HUES48 (cell line): ENCODE measurements around the gene INPP5A.

Experiments used
- H3K27ac ChIP-seq: one replicate; pipeline ENCODE4 v1.7.0; 2013; ENCODE audit warnings: low read depth, low read length, inconsistent platforms
- H3K27me3 ChIP-seq: 2 replicates; pipeline ENCODE4 v1.6.1; 2013; ENCODE audit warnings: mild to moderate bottlenecking, low read length; ENCODE audit not compliant: control insufficient read depth, insufficient read depth
- H3K36me3 ChIP-seq: 2 replicates; pipeline ENCODE4 v1.6.1; 2013; ENCODE audit warnings: low read length; ENCODE audit not compliant: control insufficient read depth, insufficient read depth
- H3K4me1 ChIP-seq: 2 replicates; pipeline ENCODE4 v1.6.1; 2013; ENCODE audit warnings: mild to moderate bottlenecking, low read length; ENCODE audit not compliant: control insufficient read depth, insufficient read depth
- H3K4me3 ChIP-seq: 2 replicates; pipeline ENCODE4 v1.5.1; 2013; ENCODE audit warnings: mild to moderate bottlenecking, low read depth, low read length
- H3K9ac ChIP-seq: 2 replicates; pipeline ENCODE4 v1.6.1; 2013; ENCODE audit warnings: mild to moderate bottlenecking, low read depth, low read length, moderate library complexity
- H3K9me3 ChIP-seq: 2 replicates; pipeline ENCODE4 v1.6.1; 2013; ENCODE audit warnings: low read length; ENCODE audit not compliant: control insufficient read depth, insufficient read depth

Gene INPP5A

GRCh38 chr10:132627666-132628531, 90.3 kb downstream of the INPP5A start:
- no peaks in the 10 kb centered on the region for H3K36me3 ChIP-seq
- H3K27ac ChIP-seq = no peak overlapping the region
- H3K9ac ChIP-seq = no peak overlapping the region
- no peaks in the 10 kb centered on the region for H3K27me3 ChIP-seq
- H3K4me1 ChIP-seq = peaks cover 5% of the 10 kb centered on the region
- no peak overlapping the region for H3K4me3 ChIP-seq
- H3K9me3 ChIP-seq = no peaks in the 10 kb centered on the region

- no peak overlapping the region for H3K4me3 ChIP-seq
- H3K36me3 ChIP-seq = no peaks in the 10 kb centered on the region
- no peaks in the 10 kb centered on the region for H3K9me3 ChIP-seq
- no peaks in the 10 kb centered on the region for H3K27me3 ChIP-seq
- no peak overlapping the region for H3K9ac ChIP-seq
- no peak overlapping the region for H3K27ac ChIP-seq
- peaks cover 5% of the 10 kb centered on the region for H3K4me1 ChIP-seq
These were observed 91.6 kb downstream of the INPP5A start for GRCh38 chr10:132628966-132629900.

GRCh38 chr10:132630156-132630555, 92.6 kb downstream of the INPP5A start:
- no peaks in the 10 kb centered on the region for H3K36me3 ChIP-seq
- H3K4me3 ChIP-seq = no peak overlapping the region
- no peaks in the 10 kb centered on the region for H3K9me3 ChIP-seq
- peaks cover 3% of the 10 kb centered on the region for H3K4me1 ChIP-seq
- H3K27ac ChIP-seq = no peak overlapping the region
- no peaks in the 10 kb centered on the region for H3K27me3 ChIP-seq
- H3K9ac ChIP-seq = no peak overlapping the region

GRCh38 chr10:132630666-132631337, 93.2 kb downstream of the INPP5A start:
- Histone ChIP-seq H3K9ac (no peak overlapping the region), H3K4me3 (no peak overlapping the region), H3K4me1 (no peaks in the 10 kb centered on the region; the same call in 1 of the 2 replicates)

GRCh38 chr10:132631338-132631735, 93.8 kb downstream of the INPP5A start:
- Histone ChIP-seq H3K9me3 (no peaks in the 10 kb centered on the region), H3K4me3 (no peak overlapping the region), H3K27ac (no peak overlapping the region), H3K4me1 (no peaks in the 10 kb centered on the region; the same call in 1 of the 2 replicates), H3K9ac (no peak overlapping the region), H3K27me3 (no peaks in the 10 kb centered on the region), H3K36me3 (no peaks in the 10 kb centered on the region)

More at GRCh38 chr10:132630666-132631337, 93.2 kb downstream of the INPP5A start:
- Histone ChIP-seq H3K36me3 (no peaks in the 10 kb centered on the region), H3K27me3 (no peaks in the 10 kb centered on the region), H3K27ac (no peak overlapping the region), H3K9me3 (no peaks in the 10 kb centered on the region)

- Histone ChIP-seq H3K36me3 (no peaks in the 10 kb centered on the region), H3K9ac (no peak overlapping the region), H3K4me1 (no peaks in the 10 kb centered on the region; the same call in 1 of the 2 replicates), H3K27me3 (no peaks in the 10 kb centered on the region), H3K27ac (no peak overlapping the region), H3K9me3 (no peaks in the 10 kb centered on the region), H3K4me3 (no peak overlapping the region)
These were observed 94.5 kb downstream of the INPP5A start for GRCh38 chr10:132632091-132632561.

- H3K27ac ChIP-seq = no peak overlapping the region
- no peaks in the 10 kb centered on the region for H3K36me3 ChIP-seq
- H3K27me3 ChIP-seq = no peaks in the 10 kb centered on the region
- no peak overlapping the region for H3K4me3 ChIP-seq
- no peak overlapping the region for H3K9ac ChIP-seq
- no peaks in the 10 kb centered on the region; the same call in 1 of the 2 replicates for H3K4me1 ChIP-seq
- H3K9me3 ChIP-seq = no peaks in the 10 kb centered on the region
These were observed 95.5 kb downstream of the INPP5A start for GRCh38 chr10:132632851-132633684.

- Histone ChIP-seq H3K27me3 (no peaks in the 10 kb centered on the region), H3K9ac (no peak overlapping the region), H3K4me3 (no peak overlapping the region), H3K27ac (no peak overlapping the region), H3K9me3 (no peaks in the 10 kb centered on the region), H3K4me1 (no peaks in the 10 kb centered on the region; the same call in 1 of the 2 replicates), H3K36me3 (no peaks in the 10 kb centered on the region)
These were observed 96.8 kb downstream of the INPP5A start for GRCh38 chr10:132634241-132634946.

- Histone ChIP-seq H3K9me3 (no peaks in the 10 kb centered on the region), H3K4me3 (no peak overlapping the region), H3K9ac (no peak overlapping the region), H3K27me3 (no peaks in the 10 kb centered on the region), H3K36me3 (no peaks in the 10 kb centered on the region), H3K27ac (no peak overlapping the region), H3K4me1 (no peaks in the 10 kb centered on the region; the same call in 1 of the 2 replicates)
These were observed 97.3 kb downstream of the INPP5A start for GRCh38 chr10:132634947-132635271.
